AG04450 (cell line): ENCODE measurements around the gene MED12L. TPM values are rescaled to one million over a fixed set of nuclear protein-coding genes. Genes with fewer than 3 reads are reported as not detected.

Source experiments
- CTCF ChIA-PET: fragments of 300-600, 350-600 bp; formaldehyde crosslinking; extraction: SDS; loops from one replicate; lab custom pipeline; 2022; ENCODE audit warnings: antibody characterized with exemption, inconsistent platforms; lab: Charles Lee
- POLR2A ChIA-PET: fragments of 350-600 bp; formaldehyde crosslinking; extraction: SDS; loops from one replicate; lab custom pipeline; 2021; ENCODE audit warnings: antibody characterized with exemption, inconsistent platforms; lab: Yijun Ruan, JAX
- DNase-seq: peaks from one replicate; pipeline ENCODE4 v3.0.0-alpha.2; 2011; ENCODE audit warnings: low read depth, low spot score
- H3K27ac ChIP-seq: one replicate; pipeline ENCODE4 v1.5.1; 2012; ENCODE audit warnings: low read depth, low read length, control low read depth
- H3K27me3 ChIP-seq: one replicate; pipeline ENCODE4 v1.6.0; 2012; ENCODE audit warnings: low read length; ENCODE audit not compliant: control insufficient read depth, insufficient read depth
- H3K4me3 ChIP-seq: 2 replicates; pipeline ENCODE4 v1.5.1; 2011; ENCODE audit warnings: mild to moderate bottlenecking, low read depth, low read length, control low read depth
- H3K9me3 ChIP-seq: 2 replicates; pipeline ENCODE4 v1.5.1; 2012; ENCODE audit warnings: low read length; ENCODE audit not compliant: control insufficient read depth, insufficient read depth
- polyA plus RNA-seq: library from polyadenylated mRNA; depleted of rRNA; stranded (reverse); fragments of >200 nt; gene quantifications from 2 replicates; pipeline ENCODE4 v1.2.3, GENCODE V29; 2011
- TF ChIP-seq, protein P1 (sequence below): IDR thresholded peaks from 2 replicates; pipeline ENCODE4 v1.5.1; 2011; ENCODE audit warnings: low read depth, low read length, control low read depth, inconsistent platforms

MED12L gene
- polyA plus RNA-seq, 1 experiment, result 0.26 TPM

DNA sequence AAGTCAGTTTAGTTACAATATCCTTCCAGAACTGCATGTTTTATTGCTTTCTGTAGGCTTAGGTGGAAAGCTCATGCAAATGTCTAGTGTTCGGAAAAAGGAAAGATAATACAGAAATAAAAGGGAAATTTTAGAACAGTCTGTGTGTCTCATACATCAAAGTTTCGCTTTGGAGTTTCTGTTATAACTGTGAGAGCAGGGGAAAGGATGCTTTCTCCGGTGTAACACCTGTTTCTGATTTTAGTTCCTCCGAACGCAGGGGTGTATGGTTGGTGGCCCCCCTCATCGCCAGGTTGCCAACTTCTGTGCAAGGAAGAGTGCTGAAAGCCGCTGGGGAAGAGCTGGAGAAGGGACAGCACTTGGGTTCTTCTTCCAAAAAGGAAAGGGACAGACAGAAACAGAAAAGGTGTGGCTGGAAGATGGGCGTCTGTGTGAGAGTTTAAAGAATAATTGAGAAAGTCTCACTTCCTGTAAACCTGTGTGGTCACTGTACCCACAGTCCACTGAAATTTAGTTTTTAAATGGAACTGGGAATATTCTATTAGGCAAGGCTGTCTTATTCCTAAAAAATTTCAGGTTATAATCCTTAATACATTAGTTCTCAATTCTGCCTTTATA is 292.4 kb downstream of the MED12L start:
- POLR2A ChIA-PET, result no interaction called here
- CTCF ChIA-PET, result interaction anchor here (1.0 to 1.2 kb wide), 2 partner anchors 16 to 31 kb away, joined by 3 read pairs; no protein-coding TSS in a partner anchor
- no peaks in the 10 kb centered on the region for H3K27me3 ChIP-seq
- no peaks in the 10 kb centered on the region for H3K9me3 ChIP-seq
- DNase-seq, result no peak
- TF ChIP-seq, protein P1, sequence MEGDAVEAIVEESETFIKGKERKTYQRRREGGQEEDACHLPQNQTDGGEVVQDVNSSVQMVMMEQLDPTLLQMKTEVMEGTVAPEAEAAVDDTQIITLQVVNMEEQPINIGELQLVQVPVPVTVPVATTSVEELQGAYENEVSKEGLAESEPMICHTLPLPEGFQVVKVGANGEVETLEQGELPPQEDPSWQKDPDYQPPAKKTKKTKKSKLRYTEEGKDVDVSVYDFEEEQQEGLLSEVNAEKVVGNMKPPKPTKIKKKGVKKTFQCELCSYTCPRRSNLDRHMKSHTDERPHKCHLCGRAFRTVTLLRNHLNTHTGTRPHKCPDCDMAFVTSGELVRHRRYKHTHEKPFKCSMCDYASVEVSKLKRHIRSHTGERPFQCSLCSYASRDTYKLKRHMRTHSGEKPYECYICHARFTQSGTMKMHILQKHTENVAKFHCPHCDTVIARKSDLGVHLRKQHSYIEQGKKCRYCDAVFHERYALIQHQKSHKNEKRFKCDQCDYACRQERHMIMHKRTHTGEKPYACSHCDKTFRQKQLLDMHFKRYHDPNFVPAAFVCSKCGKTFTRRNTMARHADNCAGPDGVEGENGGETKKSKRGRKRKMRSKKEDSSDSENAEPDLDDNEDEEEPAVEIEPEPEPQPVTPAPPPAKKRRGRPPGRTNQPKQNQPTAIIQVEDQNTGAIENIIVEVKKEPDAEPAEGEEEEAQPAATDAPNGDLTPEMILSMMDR, result no peak
- no peak overlapping the region for H3K4me3 ChIP-seq
- H3K27ac ChIP-seq, result no peak overlapping the region

DNA sequence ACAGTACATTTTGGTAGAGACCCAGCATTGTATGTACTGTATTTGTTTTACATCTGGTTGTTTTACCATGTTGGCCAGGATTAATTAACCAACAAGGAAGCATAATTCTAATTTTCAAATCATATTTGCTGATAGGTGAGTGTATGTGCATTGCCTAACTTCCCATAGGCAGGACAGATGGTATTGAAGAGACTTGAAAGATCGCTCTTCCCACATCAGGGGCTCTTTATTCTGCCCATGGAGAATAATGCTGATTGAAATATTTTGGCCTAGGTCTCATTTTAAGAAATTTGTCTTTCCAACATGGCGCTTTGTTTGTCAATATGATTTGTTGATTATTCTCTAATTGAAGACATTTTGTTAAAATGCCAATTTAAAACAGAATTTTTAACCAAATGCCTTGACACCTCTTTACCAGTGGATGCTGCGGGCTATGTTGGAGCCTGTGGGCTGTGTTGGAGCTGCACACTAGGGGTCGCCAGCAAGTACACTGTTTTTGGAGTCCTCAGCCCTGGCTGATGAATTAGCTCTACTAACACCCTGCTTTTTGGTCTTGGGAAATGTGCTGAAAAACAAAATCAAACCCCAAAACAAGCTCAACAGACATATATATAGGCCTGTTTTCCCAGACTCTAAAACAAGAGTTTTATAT is 293.7 kb downstream of the MED12L start:
- ChIA-PET CTCF (interaction anchor here (0.6 to 2.0 kb wide), 10 partner anchors 8 to 459 kb away, joined by 3 to 11 read pairs (median 4); no protein-coding TSS in a partner anchor), POLR2A (no interaction called here)
- Histone ChIP-seq H3K4me3 (no peak overlapping the region), H3K27ac (no peak overlapping the region), H3K27me3 (no peaks in the 10 kb centered on the region), H3K9me3 (no peaks in the 10 kb centered on the region)
- DNase-seq, result no peak
- TF ChIP-seq, protein P1, result peak; percentile 80

DNA sequence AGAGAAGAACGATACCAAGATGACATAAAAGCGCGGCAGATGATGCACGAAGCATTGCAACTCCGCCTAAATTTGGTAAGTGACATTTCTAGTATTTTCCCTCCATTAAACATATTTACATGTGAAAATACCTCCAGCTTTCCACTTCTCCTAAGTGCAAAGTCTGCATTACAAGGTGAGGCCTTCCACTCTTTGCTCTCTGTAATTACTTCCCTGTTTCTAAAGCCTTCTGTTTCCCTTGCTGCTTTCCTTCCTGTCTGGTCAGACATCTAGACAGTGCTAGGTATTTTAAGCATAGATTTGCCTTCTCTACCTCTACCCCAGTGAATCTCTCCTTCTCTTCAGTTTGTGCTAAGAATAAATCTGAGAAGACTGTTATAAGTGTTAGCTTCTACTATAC is 297.2 kb downstream of the MED12L start:
- Histone ChIP-seq H3K4me3 (no peak overlapping the region), H3K27ac (no peak overlapping the region), H3K27me3 (no peaks in the 10 kb centered on the region), H3K9me3 (no peaks in the 10 kb centered on the region)
- DNase-seq, result no peak
- ChIA-PET CTCF (interaction anchor here (0.8 to 1.0 kb wide), 2 partner anchors 26 to 86 kb away, joined by 3 read pairs; no protein-coding TSS in a partner anchor), POLR2A (no interaction called here)
- TF ChIP-seq, protein P1, result no peak

DNA sequence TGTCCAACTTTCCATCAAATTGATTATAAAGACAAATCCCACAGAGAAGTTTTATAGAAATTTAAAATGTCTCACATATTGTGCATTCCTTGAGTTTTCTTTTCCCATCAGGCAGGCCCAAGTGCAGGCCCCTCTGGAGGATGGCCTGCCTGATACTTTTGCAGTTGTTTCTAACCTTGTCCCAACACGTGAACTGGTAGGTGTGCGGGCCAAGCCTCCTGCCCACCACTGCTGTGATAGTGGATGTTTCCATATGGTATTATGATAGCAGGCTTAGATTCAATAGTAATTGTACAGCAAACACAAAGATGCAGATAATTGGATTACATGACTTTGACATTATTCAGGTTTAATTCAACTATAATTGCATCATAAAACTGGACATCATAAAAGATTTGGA is 297.6 kb downstream of the MED12L start:
- POLR2A ChIA-PET, result no interaction called here
- TF ChIP-seq, protein P1, result no peak
- CTCF ChIA-PET, result interaction anchor here (0.6 kb wide), 1 partner anchor 55 kb away, joined by 4 read pairs; no protein-coding TSS in a partner anchor
- Histone ChIP-seq H3K27ac (no peak overlapping the region), H3K4me3 (no peak overlapping the region), H3K27me3 (no peaks in the 10 kb centered on the region), H3K9me3 (no peaks in the 10 kb centered on the region)
- no peak for DNase-seq

DNA sequence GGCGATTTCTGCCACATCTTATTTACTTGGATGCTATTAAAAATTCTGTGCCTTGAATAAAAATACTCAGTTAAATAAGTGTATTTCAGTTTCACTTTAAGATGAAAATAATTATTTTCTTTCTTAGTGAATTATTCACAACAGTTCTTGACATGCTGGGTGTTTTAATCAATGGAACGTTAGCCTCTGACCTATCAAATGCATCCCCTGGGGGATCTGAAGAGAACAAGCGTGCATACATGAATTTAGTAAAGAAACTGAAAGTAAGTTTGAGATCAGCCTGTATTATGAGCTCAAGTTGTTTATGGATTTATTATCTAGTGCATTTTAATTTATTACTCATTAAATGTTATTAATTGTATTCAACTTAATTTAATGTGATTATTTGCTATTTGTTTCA is 298.5 kb downstream of the MED12L start:
- Histone ChIP-seq H3K27me3 (no peaks in the 10 kb centered on the region), H3K9me3 (no peaks in the 10 kb centered on the region), H3K27ac (no peak overlapping the region), H3K4me3 (no peak overlapping the region)
- ChIA-PET CTCF (interaction anchor here (0.6 kb wide), 1 partner anchor 56 kb away, joined by 4 read pairs; no protein-coding TSS in a partner anchor), POLR2A (no interaction called here)
- TF ChIP-seq, protein P1, result no peak
- no peak for DNase-seq
